Muscle layer of duodenum (tissue), 2 donors: ENCODE data around the gene HFE.
"Not testable (repeated sequence)": the region's sequence is repeated elsewhere in the genome, so short reads cannot be mapped to it uniquely, and the experiment has no call there.

Experiments used
- H3K27ac ChIP-seq: one replicate; pipeline ENCODE4 v1.7.0; 2013; ENCODE audit warnings: mild to moderate bottlenecking, low read length
- H3K27me3 ChIP-seq: one replicate; pipeline ENCODE4 v1.7.0; 2013; ENCODE audit warnings: low read depth, mild to moderate bottlenecking, control low read depth, low read length
- H3K36me3 ChIP-seq, 2 donors: one replicate each; pipeline ENCODE4 v1.7.0; 2013; ENCODE audit warnings: low read length in 2 of 2, control low read depth in 1 of 2, mild to moderate bottlenecking in 1 of 2; ENCODE audit not compliant: insufficient read depth in 2 of 2, control insufficient read depth in 1 of 2
- H3K4me1 ChIP-seq, 2 donors: one replicate each; pipeline ENCODE4 v1.7.0; 2013; ENCODE audit warnings: low read length in 2 of 2, mild to moderate bottlenecking in 2 of 2, control low read depth in 1 of 2, moderate library complexity in 1 of 2; ENCODE audit not compliant: insufficient read depth in 2 of 2, control insufficient read depth in 1 of 2
- H3K4me3 ChIP-seq, 2 donors: one replicate each; pipeline ENCODE4 v1.7.0; 2013; ENCODE audit warnings: low read length in 2 of 2, low read depth in 1 of 2, mild to moderate bottlenecking in 1 of 2
- H3K9me3 ChIP-seq, 2 donors: one replicate each; pipeline ENCODE4 v1.7.0; 2013; ENCODE audit warnings: low read length in 2 of 2, control low read depth in 1 of 2, mild to moderate bottlenecking in 1 of 2; ENCODE audit not compliant: control insufficient read depth in 1 of 2
- donor health status: healthy.

HFE gene

DNA sequence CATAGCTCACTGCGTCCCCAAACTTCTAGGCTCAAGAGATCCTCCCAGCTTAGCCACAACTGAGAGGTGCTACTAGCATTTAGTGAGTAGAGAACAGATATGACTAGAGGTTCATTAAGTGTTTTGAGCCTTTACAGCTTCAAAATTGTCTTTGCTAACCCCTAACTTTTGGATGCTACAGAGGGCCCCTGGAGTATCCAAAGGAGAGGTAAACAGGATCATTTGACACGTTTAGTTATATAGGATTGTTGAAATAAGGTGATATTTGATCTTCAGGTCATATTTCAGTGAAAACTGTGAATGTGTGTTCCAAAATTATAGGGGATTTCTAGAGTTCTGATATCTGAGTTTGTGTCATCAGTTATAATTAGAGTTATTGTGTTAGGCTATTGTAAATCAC lies 19.2 kb upstream of the HFE start:
- H3K4me3 ChIP-seq, result no peak overlapping the region
- no peaks in the 10 kb centered on the region for H3K36me3 ChIP-seq
- no peak overlapping the region for H3K27ac ChIP-seq
- no peaks in the 10 kb centered on the region for H3K27me3 ChIP-seq
- no peaks in the 10 kb centered on the region for H3K9me3 ChIP-seq
- no peaks in the 10 kb centered on the region for H3K4me1 ChIP-seq

DNA sequence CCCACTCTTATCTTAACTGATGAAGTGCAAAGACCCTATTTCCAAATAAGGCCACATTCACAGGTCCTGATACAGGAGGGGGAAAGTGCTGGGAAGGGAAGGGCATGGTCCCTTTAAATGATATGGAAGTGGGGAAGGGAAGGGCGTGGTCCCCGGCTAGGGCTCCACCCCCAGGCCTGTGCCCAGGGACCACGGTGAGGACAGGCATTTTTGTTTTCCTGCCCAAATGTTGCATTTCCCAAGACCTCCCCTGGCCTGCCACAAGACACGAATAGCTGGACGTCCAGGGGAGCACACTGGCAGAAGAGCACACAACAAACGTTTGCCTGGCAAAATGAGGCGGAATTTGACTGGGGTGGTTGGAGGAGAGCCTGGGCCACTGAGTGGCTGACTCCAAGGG lies 16.1 kb upstream of the HFE start:
- H3K4me1 ChIP-seq, result no peaks in the 10 kb centered on the region
- no peak overlapping the region for H3K4me3 ChIP-seq
- H3K27ac ChIP-seq, result no peak overlapping the region
- no peaks in the 10 kb centered on the region for H3K27me3 ChIP-seq
- no peaks in the 10 kb centered on the region for H3K9me3 ChIP-seq
- H3K36me3 ChIP-seq, result no peaks in the 10 kb centered on the region

DNA sequence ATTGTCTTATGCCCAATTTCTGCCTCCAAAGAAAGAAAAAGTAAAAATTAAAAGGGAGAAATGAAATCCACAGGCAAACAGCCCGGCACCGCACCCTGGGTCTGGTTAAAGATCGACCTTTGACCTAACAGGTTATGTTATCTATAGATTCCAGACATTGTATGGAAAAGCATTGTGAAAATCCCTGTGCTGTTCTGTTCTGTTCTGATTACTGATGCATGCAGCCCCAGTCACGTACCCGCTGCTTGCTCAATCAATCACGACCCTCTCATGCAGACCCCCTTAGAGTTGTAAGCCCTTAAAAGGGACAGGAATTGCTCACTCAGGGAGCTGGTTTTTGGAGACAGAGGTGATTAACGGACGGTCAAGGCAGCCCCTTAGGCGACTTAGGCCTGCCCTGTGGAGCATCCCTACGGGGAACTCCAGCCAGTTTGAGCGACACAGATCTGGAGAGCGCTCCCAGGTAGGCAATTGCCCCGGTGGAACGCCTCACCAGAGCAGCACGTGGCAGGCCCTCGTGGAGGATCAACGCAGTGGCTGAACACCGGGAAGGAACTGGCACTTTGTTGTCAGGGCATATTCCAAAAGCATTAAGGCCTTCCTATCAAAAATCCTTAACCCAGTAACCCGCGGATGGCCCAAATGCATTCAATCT lies 12.0 kb upstream of the HFE start:
- no peaks in the 10 kb centered on the region for H3K27me3 ChIP-seq
- H3K27ac ChIP-seq, result no peak overlapping the region
- no peaks in the 10 kb centered on the region for H3K9me3 ChIP-seq
- H3K36me3 ChIP-seq, result no peaks in the 10 kb centered on the region
- H3K4me3 ChIP-seq, result no peak overlapping the region
- no peaks in the 10 kb centered on the region for H3K4me1 ChIP-seq

DNA sequence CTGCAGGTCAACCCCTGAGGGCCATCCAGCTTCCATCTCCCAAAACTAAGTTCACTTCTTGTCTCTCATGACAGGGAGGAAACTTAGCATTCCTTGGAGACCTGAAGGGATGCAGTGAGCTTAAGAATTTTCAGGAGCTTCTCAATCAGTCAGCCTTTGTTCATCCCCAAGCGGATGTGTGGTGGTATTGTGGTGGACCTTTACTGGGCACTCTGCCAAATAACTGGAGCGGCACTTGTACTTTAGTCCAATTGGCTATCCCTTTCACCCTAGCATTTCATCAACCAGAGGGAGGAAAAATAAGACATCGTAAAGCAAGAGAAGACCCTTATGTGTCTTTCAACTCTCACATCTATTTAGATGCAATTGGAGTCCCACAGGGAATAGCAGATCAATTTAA lies 9.2 kb upstream of the HFE start:
- H3K9me3 ChIP-seq, H3K27ac ChIP-seq, H3K4me1 ChIP-seq, H3K36me3 ChIP-seq, H3K27me3 ChIP-seq, H3K4me3 ChIP-seq: not testable (repeated sequence)

DNA sequence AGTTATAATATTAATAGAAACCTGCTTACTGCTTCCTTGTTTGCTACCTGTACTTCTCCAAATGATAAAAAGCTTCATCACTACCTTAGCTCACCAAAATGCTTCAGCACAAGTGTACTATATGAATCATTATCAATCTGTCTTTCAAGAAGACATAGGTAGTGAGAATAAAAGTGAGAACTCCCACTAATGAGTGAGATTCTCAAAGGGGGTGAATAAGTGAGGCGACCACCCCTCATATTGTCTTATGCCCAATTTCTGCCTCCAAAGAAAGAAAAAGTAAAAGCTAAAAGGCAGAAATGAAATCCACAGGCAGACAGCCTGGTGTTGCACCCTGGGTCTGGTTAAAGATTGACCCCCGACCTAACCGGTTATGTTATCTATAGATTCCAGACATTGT lies 6.1 kb upstream of the HFE start:
- H3K27ac ChIP-seq, H3K9me3 ChIP-seq, H3K4me3 ChIP-seq, H3K27me3 ChIP-seq, H3K36me3 ChIP-seq, H3K4me1 ChIP-seq: not testable (repeated sequence)

DNA sequence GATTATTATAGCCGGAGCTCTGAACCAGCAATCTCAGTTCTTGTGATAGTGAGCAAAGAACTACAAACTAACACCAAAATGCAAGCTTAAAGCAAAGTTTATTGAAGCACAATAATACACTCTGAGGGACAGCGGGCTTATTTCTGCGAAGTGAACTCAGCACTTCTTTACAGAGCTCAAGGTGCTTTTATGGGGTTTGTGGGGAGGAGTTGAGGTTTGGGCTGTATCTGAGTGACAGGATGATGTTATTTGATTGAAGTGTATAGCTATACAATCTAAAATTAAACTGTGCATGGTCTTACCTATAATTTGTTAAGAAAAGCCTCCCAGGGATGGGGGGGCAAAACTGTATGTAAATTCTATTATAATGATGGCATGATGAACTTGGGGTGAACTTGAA lies 1.0 kb upstream of the HFE start:
- no peaks in the 10 kb centered on the region for H3K36me3 ChIP-seq
- H3K27me3 ChIP-seq, result no peaks in the 10 kb centered on the region
- H3K4me1 ChIP-seq, result peaks cover 4 to 11% of the 10 kb centered on the region in 2 donors
- no peaks in the 10 kb centered on the region for H3K9me3 ChIP-seq
- H3K27ac ChIP-seq, result no peak overlapping the region
- H3K4me3 ChIP-seq, result no peak overlapping the region

DNA sequence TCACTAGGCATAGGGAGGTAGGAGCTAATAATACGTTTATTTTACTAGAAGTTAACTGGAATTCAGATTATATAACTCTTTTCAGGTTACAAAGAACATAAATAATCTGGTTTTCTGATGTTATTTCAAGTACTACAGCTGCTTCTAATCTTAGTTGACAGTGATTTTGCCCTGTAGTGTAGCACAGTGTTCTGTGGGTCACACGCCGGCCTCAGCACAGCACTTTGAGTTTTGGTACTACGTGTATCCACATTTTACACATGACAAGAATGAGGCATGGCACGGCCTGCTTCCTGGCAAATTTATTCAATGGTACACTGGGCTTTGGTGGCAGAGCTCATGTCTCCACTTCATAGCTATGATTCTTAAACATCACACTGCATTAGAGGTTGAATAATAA lies 1.1 kb downstream of the HFE start:
- Histone ChIP-seq H3K9me3 (no peaks in the 10 kb centered on the region), H3K27me3 (no peaks in the 10 kb centered on the region), H3K4me3 (peak overlapping the region; percentile 80 to 89), H3K4me1 (peaks cover 4 to 11% of the 10 kb centered on the region in 2 donors), H3K27ac (peak overlapping the region; percentile 96), H3K36me3 (no peaks in the 10 kb centered on the region)

DNA sequence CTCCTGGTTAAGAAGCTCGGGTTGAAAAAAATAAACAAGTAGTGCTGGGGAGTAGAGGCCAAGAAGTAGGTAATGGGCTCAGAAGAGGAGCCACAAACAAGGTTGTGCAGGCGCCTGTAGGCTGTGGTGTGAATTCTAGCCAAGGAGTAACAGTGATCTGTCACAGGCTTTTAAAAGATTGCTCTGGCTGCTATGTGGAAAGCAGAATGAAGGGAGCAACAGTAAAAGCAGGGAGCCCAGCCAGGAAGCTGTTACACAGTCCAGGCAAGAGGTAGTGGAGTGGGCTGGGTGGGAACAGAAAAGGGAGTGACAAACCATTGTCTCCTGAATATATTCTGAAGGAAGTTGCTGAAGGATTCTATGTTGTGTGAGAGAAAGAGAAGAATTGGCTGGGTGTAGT lies 2.0 kb downstream of the HFE start:
- H3K36me3 ChIP-seq, result no peaks in the 10 kb centered on the region
- H3K9me3 ChIP-seq, result no peaks in the 10 kb centered on the region
- no peaks in the 10 kb centered on the region for H3K27me3 ChIP-seq
- no peak overlapping the region for H3K4me3 ChIP-seq
- peaks cover 4 to 11% of the 10 kb centered on the region in 2 donors for H3K4me1 ChIP-seq
- no peak overlapping the region for H3K27ac ChIP-seq

DNA sequence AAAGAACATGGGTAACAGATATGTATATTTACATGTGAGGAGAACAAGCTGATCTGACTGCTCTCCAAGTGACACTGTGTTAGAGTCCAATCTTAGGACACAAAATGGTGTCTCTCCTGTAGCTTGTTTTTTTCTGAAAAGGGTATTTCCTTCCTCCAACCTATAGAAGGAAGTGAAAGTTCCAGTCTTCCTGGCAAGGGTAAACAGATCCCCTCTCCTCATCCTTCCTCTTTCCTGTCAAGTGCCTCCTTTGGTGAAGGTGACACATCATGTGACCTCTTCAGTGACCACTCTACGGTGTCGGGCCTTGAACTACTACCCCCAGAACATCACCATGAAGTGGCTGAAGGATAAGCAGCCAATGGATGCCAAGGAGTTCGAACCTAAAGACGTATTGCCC lies 5.2 kb downstream of the HFE start:
- Histone ChIP-seq H3K36me3 (no peaks in the 10 kb centered on the region), H3K4me1 (peaks cover 4 to 11% of the 10 kb centered on the region in 2 donors), H3K4me3 (no peak overlapping the region), H3K9me3 (no peaks in the 10 kb centered on the region), H3K27me3 (no peaks in the 10 kb centered on the region), H3K27ac (no peak overlapping the region)

DNA sequence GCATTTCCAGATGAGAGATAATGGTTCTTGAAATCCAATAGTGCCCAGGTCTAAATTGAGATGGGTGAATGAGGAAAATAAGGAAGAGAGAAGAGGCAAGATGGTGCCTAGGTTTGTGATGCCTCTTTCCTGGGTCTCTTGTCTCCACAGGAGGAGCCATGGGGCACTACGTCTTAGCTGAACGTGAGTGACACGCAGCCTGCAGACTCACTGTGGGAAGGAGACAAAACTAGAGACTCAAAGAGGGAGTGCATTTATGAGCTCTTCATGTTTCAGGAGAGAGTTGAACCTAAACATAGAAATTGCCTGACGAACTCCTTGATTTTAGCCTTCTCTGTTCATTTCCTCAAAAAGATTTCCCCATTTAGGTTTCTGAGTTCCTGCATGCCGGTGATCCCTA lies 6.8 kb downstream of the HFE start:
- Histone ChIP-seq H3K27me3 (no peaks in the 10 kb centered on the region), H3K9me3 (no peaks in the 10 kb centered on the region), H3K36me3 (no peaks in the 10 kb centered on the region), H3K4me3 (no peak overlapping the region), H3K4me1 (peaks cover 0 to 4% of the 10 kb centered on the region in 2 donors), H3K27ac (no peak overlapping the region)

DNA sequence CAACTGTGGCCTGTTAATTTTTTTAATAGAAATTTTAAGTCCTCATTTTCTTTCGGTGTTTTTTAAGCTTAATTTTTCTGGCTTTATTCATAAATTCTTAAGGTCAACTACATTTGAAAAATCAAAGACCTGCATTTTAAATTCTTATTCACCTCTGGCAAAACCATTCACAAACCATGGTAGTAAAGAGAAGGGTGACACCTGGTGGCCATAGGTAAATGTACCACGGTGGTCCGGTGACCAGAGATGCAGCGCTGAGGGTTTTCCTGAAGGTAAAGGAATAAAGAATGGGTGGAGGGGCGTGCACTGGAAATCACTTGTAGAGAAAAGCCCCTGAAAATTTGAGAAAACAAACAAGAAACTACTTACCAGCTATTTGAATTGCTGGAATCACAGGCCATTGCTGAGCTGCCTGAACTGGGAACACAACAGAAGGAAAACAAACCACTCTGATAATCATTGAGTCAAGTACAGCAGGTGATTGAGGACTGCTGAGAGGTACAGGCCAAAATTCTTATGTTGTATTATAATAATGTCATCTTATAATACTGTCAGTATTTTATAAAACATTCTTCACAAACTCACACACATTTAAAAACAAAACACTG lies 10.1 kb downstream of the HFE start:
- no peaks in the 10 kb centered on the region for H3K27me3 ChIP-seq
- no peaks in the 10 kb centered on the region for H3K36me3 ChIP-seq
- H3K9me3 ChIP-seq, result no peaks in the 10 kb centered on the region
- H3K4me1 ChIP-seq, result no peaks in the 10 kb centered on the region
- H3K27ac ChIP-seq, result no peak overlapping the region
- H3K4me3 ChIP-seq, result no peak overlapping the region

DNA sequence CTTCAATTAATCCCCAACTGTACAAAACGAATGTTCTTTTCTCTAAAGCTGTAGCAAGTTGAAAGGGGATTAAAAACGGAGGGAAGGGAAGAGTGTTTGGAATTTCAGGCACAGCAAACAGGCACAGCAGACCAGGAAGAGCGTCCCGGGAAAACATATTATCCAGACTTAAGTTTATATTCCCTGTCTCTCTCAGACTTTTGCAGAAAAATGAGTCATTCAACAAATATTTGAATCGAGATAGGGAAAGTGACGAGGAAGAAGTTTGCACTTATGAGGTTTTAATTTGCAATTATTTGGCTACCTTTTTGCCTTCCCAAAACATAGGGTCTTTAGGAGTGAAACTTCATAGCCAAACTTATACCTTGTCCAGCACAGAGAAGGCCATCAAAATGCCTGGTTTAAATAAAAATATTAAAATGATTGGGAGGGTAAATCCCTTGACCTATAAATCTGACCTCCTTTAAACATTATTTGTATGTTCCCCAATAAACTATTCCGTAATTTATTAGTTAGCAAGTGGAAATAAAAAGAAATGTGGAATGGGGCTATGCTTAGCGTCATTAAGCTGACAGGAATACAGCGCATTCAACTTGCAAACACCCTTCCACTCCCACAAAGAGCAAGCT lies 16.0 kb downstream of the HFE start:
- no peaks in the 10 kb centered on the region for H3K36me3 ChIP-seq
- H3K4me1 ChIP-seq, result peaks cover 0 to 8% of the 10 kb centered on the region in 2 donors
- H3K27ac ChIP-seq, result peak overlapping the region; percentile 95
- peak overlapping the region; percentile 64 to 76 for H3K4me3 ChIP-seq
- H3K9me3 ChIP-seq, result no peaks in the 10 kb centered on the region
- H3K27me3 ChIP-seq, result no peaks in the 10 kb centered on the region
